ENCODE data around the gene DOCK10. TPM values are rescaled to one million over a fixed set of nuclear protein-coding genes. Genes with fewer than 3 reads are reported as not detected.

Gene DOCK10
- total RNA-seq, 1 donor from 2014 or later, result 3.6 TPM

GRCh38 chr2:225072444-225072843, 30.2 kb upstream of the DOCK10 start:
- Mint-ChIP-seq H3K27me3 (peaks cover 7% of the 10 kb centered on the region), H3K4me3 (ENCODE audit: low read depth) (no peak overlapping the region), H3K4me1 (ENCODE audit: low read depth) (no peaks in the 10 kb centered on the region), H3K9me3 (ENCODE audit: low read depth) (peaks cover 7% of the 10 kb centered on the region), H3K36me3 (ENCODE audit: insufficient read depth) (no peaks in the 10 kb centered on the region), H3K27ac (no peak overlapping the region)
- no peak for TF ChIP-seq CTCF (IDR thresholded peaks at IDR 0.05; ENCODE audit: unreplicated experiment)
- no peak for DNase-seq (ENCODE audit: low spot score, unreplicated experiment)

GRCh38 chr2:225070811-225071210, 28.5 kb upstream of the DOCK10 start:
- no peak overlapping the region for H3K27ac Mint-ChIP-seq
- H3K27me3 Mint-ChIP-seq, result peaks cover 7% of the 10 kb centered on the region
- no peak overlapping the region for H3K4me3 Mint-ChIP-seq (ENCODE audit: low read depth)
- no peak for TF ChIP-seq CTCF (IDR thresholded peaks at IDR 0.05; ENCODE audit: unreplicated experiment)
- H3K4me1 Mint-ChIP-seq (ENCODE audit: low read depth), result no peaks in the 10 kb centered on the region
- H3K36me3 Mint-ChIP-seq (ENCODE audit: insufficient read depth), result no peaks in the 10 kb centered on the region
- no peak for DNase-seq (ENCODE audit: low spot score, unreplicated experiment)
- peaks cover 14% of the 10 kb centered on the region for H3K9me3 Mint-ChIP-seq (ENCODE audit: low read depth)

DNA sequence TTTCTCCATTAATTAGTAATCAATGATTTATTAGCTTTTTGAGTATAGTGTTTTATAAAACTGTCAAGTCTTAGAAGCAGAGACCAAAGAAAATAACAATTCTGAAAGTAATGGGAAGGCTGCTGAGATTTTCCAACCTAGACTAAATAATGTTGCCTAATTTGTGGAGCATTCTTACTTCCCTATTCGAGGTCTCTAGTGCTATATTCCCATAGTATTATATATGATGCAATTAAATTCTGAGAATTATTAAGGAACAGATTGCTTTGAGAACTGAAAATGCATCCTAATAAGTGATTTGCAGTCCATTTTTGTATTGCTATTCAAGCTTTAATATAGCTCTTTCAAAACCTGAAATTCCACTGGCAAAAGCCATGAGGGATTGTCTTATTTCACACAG, 27.7 kb upstream of the DOCK10 start:
- H3K27ac Mint-ChIP-seq, result no peak overlapping the region
- no peak for TF ChIP-seq CTCF (IDR thresholded peaks at IDR 0.05; ENCODE audit: unreplicated experiment)
- DNase-seq (ENCODE audit: low spot score, unreplicated experiment), result no peak
- no peaks in the 10 kb centered on the region for H3K36me3 Mint-ChIP-seq (ENCODE audit: insufficient read depth)
- H3K4me3 Mint-ChIP-seq (ENCODE audit: low read depth), result no peak overlapping the region
- peaks cover 14% of the 10 kb centered on the region for H3K9me3 Mint-ChIP-seq (ENCODE audit: low read depth)
- H3K4me1 Mint-ChIP-seq (ENCODE audit: low read depth), result no peaks in the 10 kb centered on the region
- H3K27me3 Mint-ChIP-seq, result peaks cover 4% of the 10 kb centered on the region

DNA sequence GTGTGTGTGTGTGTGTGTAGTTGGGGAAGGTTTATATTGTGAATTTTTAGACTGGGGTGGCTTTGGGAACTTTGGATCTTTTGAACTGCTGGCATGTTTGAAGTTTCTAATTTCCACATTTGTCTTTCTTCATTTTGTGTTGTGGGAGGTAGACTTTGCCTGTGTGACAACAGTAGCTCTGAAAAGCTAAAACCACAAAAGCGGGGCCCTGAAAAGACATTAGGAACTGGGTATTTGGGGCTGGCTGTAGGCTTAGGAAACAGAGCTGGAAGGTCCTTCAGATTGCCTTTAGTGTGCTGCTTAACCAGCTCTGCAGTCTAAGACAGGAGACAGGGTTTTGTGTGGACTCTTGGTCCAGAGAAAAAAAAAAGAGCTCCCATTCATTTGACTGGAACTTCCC, 27.2 kb upstream of the DOCK10 start:
- Mint-ChIP-seq H3K27ac (no peak overlapping the region), H3K4me3 (ENCODE audit: low read depth) (no peak overlapping the region), H3K36me3 (ENCODE audit: insufficient read depth) (no peaks in the 10 kb centered on the region), H3K9me3 (ENCODE audit: low read depth) (peaks cover 14% of the 10 kb centered on the region), H3K27me3 (peaks cover 2% of the 10 kb centered on the region), H3K4me1 (ENCODE audit: low read depth) (no peaks in the 10 kb centered on the region)
- no peak for TF ChIP-seq CTCF (IDR thresholded peaks at IDR 0.05; ENCODE audit: unreplicated experiment)
- no peak for DNase-seq (ENCODE audit: low spot score, unreplicated experiment)

- H3K36me3 Mint-ChIP-seq (ENCODE audit: insufficient read depth), result no peaks in the 10 kb centered on the region
- no peak for TF ChIP-seq CTCF (IDR thresholded peaks at IDR 0.05; ENCODE audit: unreplicated experiment)
- no peaks in the 10 kb centered on the region for H3K4me1 Mint-ChIP-seq (ENCODE audit: low read depth)
- no peaks in the 10 kb centered on the region for H3K27me3 Mint-ChIP-seq
- H3K9me3 Mint-ChIP-seq (ENCODE audit: low read depth), result peaks cover 14% of the 10 kb centered on the region
- H3K4me3 Mint-ChIP-seq (ENCODE audit: low read depth), result no peak overlapping the region
- H3K27ac Mint-ChIP-seq, result no peak overlapping the region
- no peak for DNase-seq (ENCODE audit: low spot score, unreplicated experiment)
Observed at GRCh38 chr2:225065882-225066281, 23.6 kb upstream of the DOCK10 start.
